Neural cell (in vitro differentiated cells): Measurements from ENCODE around the gene ELN.

ENCODE experiments used
- CTCF ChIP-seq: fragments of 450-650 bp; IDR thresholded peaks from 2 replicates; pipeline ENCODE4 v1.5.1; 2014; ENCODE audit warnings: antibody characterized with exemption, mild to moderate bottlenecking, moderate library complexity; ENCODE audit not compliant: poor library complexity, severe bottlenecking
- EP300 ChIP-seq: fragments of 450-650 bp; conservative IDR thresholded peaks from 2 replicates; pipeline ENCODE4 v1.6.1; 2014; ENCODE audit warnings: antibody characterized with exemption, mild to moderate bottlenecking, moderate library complexity; ENCODE audit not compliant: poor library complexity, severe bottlenecking
- EZH2 ChIP-seq: fragments of 200-600, 300-800 bp; shearing (Covaris generic), sonication (generic); IDR thresholded peaks from 2 replicates; pipeline ENCODE4 v1.6.1; 2014; ENCODE audit warnings: antibody characterized with exemption, low read length, borderline replicate concordance, mild to moderate bottlenecking; ENCODE audit not compliant: insufficient read depth, poor library complexity, severe bottlenecking
- POLR2AphosphoS5 ChIP-seq: IDR thresholded peaks from 2 replicates; pipeline ENCODE4 v1.6.1; 2012
- SMC3 ChIP-seq: fragments of 450-650 bp; conservative IDR thresholded peaks from 2 replicates; pipeline ENCODE4 v1.6.1; 2014; ENCODE audit warnings: antibody characterized with exemption, mild to moderate bottlenecking, moderate library complexity; ENCODE audit not compliant: poor library complexity
- TAF1 ChIP-seq: IDR thresholded peaks from 2 replicates; pipeline ENCODE4 v1.6.1; 2012; ENCODE audit warnings: low read depth

- TF ChIP-seq CTCF, result no peak
- no peak for TF ChIP-seq EP300
- TF ChIP-seq EZH2, result no peak
- TF ChIP-seq TAF1, result no peak
- no peak for TF ChIP-seq SMC3
- no peak for TF ChIP-seq POLR2AphosphoS5
Observed at GRCh38 chr7:74001150-74001494, 26.9 kb upstream of the ELN start.
